Vein endothelial cell (primary cell): ENCODE measurements around the gene SPEM1. TPM values are rescaled to one million over a fixed set of nuclear protein-coding genes. Genes with fewer than 3 reads are reported as not detected.

Experiments used
- total RNA-seq: library from RNA; depleted of rRNA; stranded (reverse); fragments of >200 nt; gene quantifications from 2 replicates; pipeline ENCODE4 v1.2.3, GENCODE V29; 2012

Gene SPEM1
- not detected in 2 replicates for total RNA-seq

GRCh38 chr17:7419819-7420610 lies at the start of gene SPEM1:
SPEM1 (plus strand) TSS chr17:7420324; CDS start chr17:7420385, 61 bp downstream.

GRCh38 chr17:7380855-7381683 lies 39.1 kb upstream of the SPEM1 start, which contains the start of gene TNK1:
TNK1 (plus strand) TSS chr17:7381089; CDS start chr17:7382927, 1,838 bp downstream.

GRCh38 chr17:7394452-7395191 lies 25.5 kb upstream of the SPEM1 start, which contains the start of gene PLSCR3:
PLSCR3 (minus strand) TSS chr17:7394525; CDS start chr17:7394110, 415 bp downstream.

GRCh38 chr17:7403977-7404736 lies 16.0 kb upstream of the SPEM1 start, which contains the start of gene TMEM256:
TMEM256 (minus strand) TSS chr17:7404097; CDS start chr17:7404084, 13 bp downstream.

GRCh38 chr17:7407485-7408251 lies 12.5 kb upstream of the SPEM1 start, which contains the start of gene NLGN2:
NLGN2 (plus strand) TSS chr17:7407845; CDS start chr17:7408256, 411 bp downstream.

GRCh38 chr17:7425316-7425715 lies 5.2 kb downstream of the SPEM1 start, which contains the start of gene SPEM2:
SPEM2 (plus strand) TSS chr17:7425616; CDS start chr17:7425689, 73 bp downstream.

GRCh38 chr17:7428557-7428956 lies 8.4 kb downstream of the SPEM1 start, which contains the start of gene SPEM3:
SPEM3 (plus strand) TSS chr17:7428857; CDS start chr17:7428903, 46 bp downstream.

GRCh38 chr17:7439462-7440112 lies 19.5 kb downstream of the SPEM1 start, which contains the start of gene FGF11:
FGF11 (plus strand) TSS chr17:7439512; CDS start chr17:7439621, 109 bp downstream.

GRCh38 chr17:7444682-7445618 lies 24.8 kb downstream of the SPEM1 start, which contains the start of gene CHRNB1:
CHRNB1 (plus strand) TSS chr17:7445061; CDS start chr17:7445128, 67 bp downstream.

Other genes with a start within 250 kb of the SPEM1 start
- gene ASGR1, start 241.0 kb upstream of the SPEM1 start, total RNA-seq = 10.3 and 10.8 TPM in 2 replicates
- gene DLG4, start 200.5 kb upstream of the SPEM1 start, total RNA-seq = 10.7 and 23.5 TPM in 2 replicates
- gene ACADVL, start 200.4 kb upstream of the SPEM1 start, total RNA-seq = 200 and 286 TPM in 2 replicates
- gene DVL2, start 185.8 kb upstream of the SPEM1 start, total RNA-seq = 54.3 and 57.8 TPM in 2 replicates
- 57.2 and 58.5 TPM in 2 replicates for gene PHF23, start 180.9 kb upstream of the SPEM1 start, total RNA-seq
- 229 and 455 TPM in 2 replicates for gene GABARAP, start 177.9 kb upstream of the SPEM1 start, total RNA-seq
- gene CTDNEP1, start 168.6 kb upstream of the SPEM1 start, total RNA-seq = 38.5 and 48.3 TPM in 2 replicates
- 36.9 and 42.9 TPM in 2 replicates for gene ELP5, start 168.1 kb upstream of the SPEM1 start, total RNA-seq
- 10.8 and 13.4 TPM in 2 replicates for gene CLDN7, start 157.8 kb upstream of the SPEM1 start, total RNA-seq
- gene SLC2A4, start 138.6 kb upstream of the SPEM1 start, total RNA-seq = 0.10 and 0.33 TPM in 2 replicates
- 2.3 TPM in 1 of 2 replicates, not detected in the other for gene YBX2, start 125.7 kb upstream of the SPEM1 start, total RNA-seq
- gene EIF5A, start 112.7 kb upstream of the SPEM1 start, total RNA-seq = 949 and 999 TPM in 2 replicates
- 43.1 and 48.1 TPM in 2 replicates for gene GPS2, start 105.0 kb upstream of the SPEM1 start, total RNA-seq
- gene NEURL4, start 91.0 kb upstream of the SPEM1 start, total RNA-seq = 17.0 and 21.3 TPM in 2 replicates
- gene ACAP1, start 83.8 kb upstream of the SPEM1 start, total RNA-seq = not detected in 2 replicates
- gene KCTD11, start 68.2 kb upstream of the SPEM1 start, total RNA-seq = 2.6 and 3.6 TPM in 2 replicates
- not detected in 2 replicates for gene TMEM95, start 65.2 kb upstream of the SPEM1 start, total RNA-seq
- 0.38 and 0.65 TPM in 2 replicates for gene TNK1, start 39.2 kb upstream of the SPEM1 start, total RNA-seq
- gene PLSCR3, start 25.8 kb upstream of the SPEM1 start, total RNA-seq = 27.0 and 36.3 TPM in 2 replicates
- 41.6 and 153 TPM in 2 replicates for gene TMEM256, start 16.2 kb upstream of the SPEM1 start, total RNA-seq
- 4.6 and 5.2 TPM in 2 replicates for gene NLGN2, start 12.5 kb upstream of the SPEM1 start, total RNA-seq
- not detected in 2 replicates for gene SPEM2, start 5.3 kb downstream of the SPEM1 start, total RNA-seq
- gene SPEM3, start 8.5 kb downstream of the SPEM1 start, total RNA-seq = not detected in 2 replicates
- gene TMEM102, start 15.1 kb downstream of the SPEM1 start, total RNA-seq = 13.1 and 13.6 TPM in 2 replicates
- 0.38 and 0.65 TPM in 2 replicates for gene FGF11, start 19.2 kb downstream of the SPEM1 start, total RNA-seq
- 5.5 and 5.9 TPM in 2 replicates for gene CHRNB1, start 24.7 kb downstream of the SPEM1 start, total RNA-seq
- gene ZBTB4, start 59.3 kb downstream of the SPEM1 start, total RNA-seq = 26.4 and 32.3 TPM in 2 replicates
- gene SLC35G6, start 61.1 kb downstream of the SPEM1 start, total RNA-seq = not detected in 2 replicates
- 128 and 163 TPM in 2 replicates for gene POLR2A, start 64.0 kb downstream of the SPEM1 start, total RNA-seq
- gene TNFSF12, start 128.7 kb downstream of the SPEM1 start, total RNA-seq = 16.7 and 20.2 TPM in 2 replicates
- gene TNFSF13, start 138.4 kb downstream of the SPEM1 start, total RNA-seq = 1.3 and 2.5 TPM in 2 replicates
- 78.2 and 91.8 TPM in 2 replicates for gene SENP3, start 141.6 kb downstream of the SPEM1 start, total RNA-seq
- gene CD68, start 159.3 kb downstream of the SPEM1 start, total RNA-seq = 5.5 and 7.5 TPM in 2 replicates
- gene MPDU1, start 163.5 kb downstream of the SPEM1 start, total RNA-seq = 139 and 210 TPM in 2 replicates
- 0.33 TPM in 1 of 2 replicates, not detected in the other for gene SOX15, start 169.8 kb downstream of the SPEM1 start, total RNA-seq
- gene FXR2, start 194.6 kb downstream of the SPEM1 start, total RNA-seq = 35.9 and 44.5 TPM in 2 replicates
- gene SAT2, start 207.5 kb downstream of the SPEM1 start, total RNA-seq = 18.3 and 25.2 TPM in 2 replicates
- 0.19 TPM in 1 of 2 replicates, not detected in the other for gene SHBG, start 209.8 kb downstream of the SPEM1 start, total RNA-seq
- not detected in 2 replicates for gene ATP1B2, start 230.6 kb downstream of the SPEM1 start, total RNA-seq